NCI-H345 treated with DMSO at 0.1 percent for 48 hours (cell line): ENCODE results near the gene TERB1.

ENCODE experiments used
- DNase-seq: peaks from one replicate; lab custom pipeline; 2025; ENCODE audit not compliant: unreplicated experiment; lab: John Stamatoyannopoulos, UW

The TERB1 gene

DNA sequence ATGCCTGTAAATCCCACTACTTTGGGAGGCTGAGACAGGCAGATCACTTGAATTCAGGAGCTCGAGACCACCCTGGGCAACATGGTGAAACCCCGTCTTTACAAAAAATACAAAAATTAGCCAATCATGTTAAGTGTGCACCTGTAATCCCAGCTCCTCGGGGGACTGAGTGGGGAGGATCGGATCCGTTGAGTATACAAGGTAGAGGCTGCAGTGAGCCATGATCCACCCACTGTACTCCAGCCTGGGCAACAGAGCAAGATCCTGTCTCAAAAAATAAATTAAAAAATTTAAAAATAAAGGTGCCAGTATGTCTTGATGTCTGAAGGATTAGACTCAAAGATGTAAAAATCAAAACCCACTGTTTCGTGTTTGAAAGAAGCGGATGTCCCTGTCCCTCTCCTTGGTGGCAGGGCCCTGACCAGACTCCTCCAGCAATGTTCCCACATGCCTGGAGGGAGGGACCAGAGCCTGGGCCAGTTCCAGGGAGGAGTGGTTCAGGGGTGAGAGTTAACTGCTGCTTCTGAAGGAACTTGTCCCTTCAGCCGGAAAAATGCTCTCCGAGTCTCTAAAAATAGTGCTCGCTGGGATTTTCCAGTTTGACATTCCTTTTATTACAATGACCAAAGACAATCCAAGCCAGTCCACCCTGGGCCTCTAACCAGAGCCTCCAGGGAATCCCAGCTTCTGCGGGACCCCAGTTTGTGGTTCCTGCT lies 95.4 kb downstream of the TERB1 start:
- DNase-seq: no peak
